ENCODE data around the gene MYO9B.
A peak's percentile ranks its signal among the peaks of the same experiment; 100 is the strongest.

MYO9B gene

GRCh38 chr19:17248011-17248776 lies 172.6 kb downstream of the MYO9B start:
- POLR2A ChIA-PET: interaction anchor here (1.1 to 2.8 kb wide), 7 partner anchors 9 to 33 kb away, joined by 3 to 11 read pairs (median 5); partner anchors contain the start of genes BABAM1, OCEL1 and USE1
- CTCF ChIA-PET: interaction anchor here (1.4 to 1.5 kb wide), 2 partner anchors 12 to 18 kb away, joined by 5 to 7 read pairs; no protein-coding TSS in a partner anchor
- DNase-seq (ENCODE audit: extremely low spot score): no peak

GRCh38 chr19:17249887-17250548 lies 174.4 kb downstream of the MYO9B start:
- ChIA-PET POLR2A (interaction anchor here (0.9 to 2.8 kb wide), 6 partner anchors 9 to 34 kb away, joined by 3 to 11 read pairs (median 5); partner anchors contain the start of genes BABAM1, OCEL1 and USE1), CTCF (interaction anchor here (0.6 to 1.4 kb wide), 3 partner anchors 11 to 28 kb away, joined by 3 to 9 read pairs (median 5); no protein-coding TSS in a partner anchor)
- no peak for DNase-seq (ENCODE audit: extremely low spot score)
- TF ChIP-seq CTBP1 (IDR thresholded peaks at IDR 0.05; ENCODE audit: borderline replicate concordance) (no peak), L3MBTL2 (conservative IDR thresholded peaks at IDR 0.05) (no peak), FOXM1 (IDR thresholded peaks at IDR 0.05; ENCODE audit: borderline replicate concordance) (no peak), PKNOX1 (IDR thresholded peaks at IDR 0.05) (no peak), SP1 (IDR thresholded peaks at IDR 0.05) (no peak), FOXK2 (IDR thresholded peaks at IDR 0.05) (no peak), SUZ12 (IDR thresholded peaks at IDR 0.05) (no peak), ARNT (IDR thresholded peaks at IDR 0.05) (no peak), ZNF384 (IDR thresholded peaks at IDR 0.05) (no peak), BHLHE40 (IDR thresholded peaks at IDR 0.05; ENCODE audit: borderline replicate concordance) (no peak), LEF1 (IDR thresholded peaks at IDR 0.05; ENCODE audit: borderline replicate concordance) (no peak), FOXA1 (IDR thresholded peaks at IDR 0.05) (no peak)

More at GRCh38 chr19:17248011-17248776, 172.6 kb downstream of the MYO9B start:
- TF ChIP-seq BHLHE40 (IDR thresholded peaks at IDR 0.05; ENCODE audit: borderline replicate concordance) (no peak), HDGF (IDR thresholded peaks at IDR 0.05; ENCODE audit: borderline replicate concordance) (no peak), L3MBTL2 (conservative IDR thresholded peaks at IDR 0.05) (no peak), SP1 (IDR thresholded peaks at IDR 0.05) (no peak), ARNT (IDR thresholded peaks at IDR 0.05) (no peak), LEF1 (IDR thresholded peaks at IDR 0.05; ENCODE audit: borderline replicate concordance) (no peak), NFRKB (IDR thresholded peaks at IDR 0.05) (no peak), FOXA1 (IDR thresholded peaks at IDR 0.05) (no peak), SUZ12 (IDR thresholded peaks at IDR 0.05) (no peak), FOXM1 (IDR thresholded peaks at IDR 0.05; ENCODE audit: borderline replicate concordance) (no peak), ZNF384 (IDR thresholded peaks at IDR 0.05) (no peak), TARDBP (IDR thresholded peaks at IDR 0.05) (no peak), PKNOX1 (IDR thresholded peaks at IDR 0.05) (no peak), CTBP1 (IDR thresholded peaks at IDR 0.05; ENCODE audit: borderline replicate concordance) (no peak), FOXK2 (IDR thresholded peaks at IDR 0.05) (no peak), ELF4 (IDR thresholded peaks at IDR 0.05) (no peak)

GRCh38 chr19:17254636-17255035 lies 179.1 kb downstream of the MYO9B start:
- ChIA-PET CTCF (no interaction called here), POLR2A (no interaction called here)
- TF ChIP-seq BHLHE40 (IDR thresholded peaks at IDR 0.05; ENCODE audit: borderline replicate concordance) (no peak), FOXM1 (IDR thresholded peaks at IDR 0.05; ENCODE audit: borderline replicate concordance) (no peak), SP1 (IDR thresholded peaks at IDR 0.05) (no peak), ELF4 (IDR thresholded peaks at IDR 0.05) (no peak), PKNOX1 (IDR thresholded peaks at IDR 0.05) (no peak), CTBP1 (IDR thresholded peaks at IDR 0.05; ENCODE audit: borderline replicate concordance) (no peak), TARDBP (IDR thresholded peaks at IDR 0.05) (no peak), L3MBTL2 (conservative IDR thresholded peaks at IDR 0.05) (no peak), LEF1 (IDR thresholded peaks at IDR 0.05; ENCODE audit: borderline replicate concordance) (no peak), ZNF384 (IDR thresholded peaks at IDR 0.05) (no peak), ARNT (IDR thresholded peaks at IDR 0.05) (no peak), FOXK2 (IDR thresholded peaks at IDR 0.05) (no peak)
- no peak for DNase-seq (ENCODE audit: extremely low spot score)

- TF ChIP-seq ZNF384 (IDR thresholded peaks at IDR 0.05) (no peak), PKNOX1 (IDR thresholded peaks at IDR 0.05) (peak; percentile 52; the same call in 1 of the 2 replicates), HDGF (IDR thresholded peaks at IDR 0.05; ENCODE audit: borderline replicate concordance) (no peak)
- POLR2A ChIA-PET: no interaction called here
- CTCF ChIA-PET: no interaction called here
- DNase-seq (ENCODE audit: extremely low spot score): no peak
Measured at GRCh38 chr19:17255150-17255621, 179.6 kb downstream of the MYO9B start.

- CTCF ChIA-PET: no interaction called here
- DNase-seq (ENCODE audit: extremely low spot score): no peak
- POLR2A ChIA-PET: interaction anchor here (0.7 kb wide), 1 partner anchor 14 kb away, joined by 4 read pairs; no protein-coding TSS in a partner anchor
- no peak for TF ChIP-seq FOXM1 (IDR thresholded peaks at IDR 0.05; ENCODE audit: borderline replicate concordance)
- TF ChIP-seq CTBP1 (IDR thresholded peaks at IDR 0.05; ENCODE audit: borderline replicate concordance): no peak
- TF ChIP-seq L3MBTL2 (conservative IDR thresholded peaks at IDR 0.05): no peak
- no peak for TF ChIP-seq NFRKB (IDR thresholded peaks at IDR 0.05)
- TF ChIP-seq PKNOX1 (IDR thresholded peaks at IDR 0.05): no peak
- no peak for TF ChIP-seq FOXK2 (IDR thresholded peaks at IDR 0.05)
- no peak for TF ChIP-seq LEF1 (IDR thresholded peaks at IDR 0.05; ENCODE audit: borderline replicate concordance)
- no peak for TF ChIP-seq SUZ12 (IDR thresholded peaks at IDR 0.05)
- TF ChIP-seq ELF4 (IDR thresholded peaks at IDR 0.05): no peak
- TF ChIP-seq SP1 (IDR thresholded peaks at IDR 0.05): no peak
- no peak for TF ChIP-seq TARDBP (IDR thresholded peaks at IDR 0.05)
- TF ChIP-seq FOXA1 (IDR thresholded peaks at IDR 0.05): no peak
- no peak for TF ChIP-seq ARNT (IDR thresholded peaks at IDR 0.05)
- no peak for TF ChIP-seq BHLHE40 (IDR thresholded peaks at IDR 0.05; ENCODE audit: borderline replicate concordance)
- TF ChIP-seq HDGF (IDR thresholded peaks at IDR 0.05; ENCODE audit: borderline replicate concordance): no peak
- no peak for TF ChIP-seq ZNF384 (IDR thresholded peaks at IDR 0.05)
Measured at GRCh38 chr19:17256130-17256529, 180.6 kb downstream of the MYO9B start.
